Measurements from ENCODE around the gene TSPO.
A peak's percentile ranks its signal among the peaks of the same experiment; 100 is the strongest.

TSPO gene

DNA sequence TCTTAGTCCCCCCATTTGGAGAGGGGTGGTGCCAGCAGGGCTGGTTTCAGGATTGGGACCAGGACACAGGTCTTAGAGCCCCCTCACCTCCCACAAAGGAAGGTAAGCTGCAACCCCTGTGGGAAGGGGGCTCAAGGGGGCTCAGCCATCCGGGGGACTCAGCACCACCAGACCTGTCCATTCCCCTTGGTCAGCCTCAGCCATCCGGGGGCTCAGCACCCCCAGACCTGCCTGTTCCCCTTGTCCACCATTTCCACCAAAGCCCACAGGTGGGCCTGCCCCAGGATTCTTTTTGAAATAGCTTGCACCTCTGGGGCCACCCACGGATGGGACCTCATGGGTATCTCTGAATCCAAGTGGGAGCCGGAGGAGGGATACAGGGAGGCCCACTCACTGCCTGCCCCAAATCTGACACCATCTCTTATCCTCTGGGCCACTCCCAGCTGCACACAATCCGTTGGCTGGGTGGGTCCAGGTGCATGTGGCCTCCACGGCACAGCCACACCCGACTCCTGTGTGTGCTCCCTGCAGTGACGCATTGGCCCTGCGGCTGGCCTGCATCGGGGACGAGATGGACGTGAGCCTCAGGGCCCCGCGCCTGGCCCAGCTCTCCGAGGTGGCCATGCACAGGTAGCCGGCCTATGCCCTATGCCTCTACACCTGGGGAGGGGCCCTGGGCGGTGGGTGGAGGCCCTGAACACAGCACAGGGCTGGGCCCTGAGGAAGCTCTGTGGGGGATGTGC is 24.0 kb upstream of the TSPO start:
- H3K27ac ChIP-seq: peak overlapping the region; percentile 3; the same call in 1 of the 2 replicates
- TF ChIP-seq, protein P1, sequence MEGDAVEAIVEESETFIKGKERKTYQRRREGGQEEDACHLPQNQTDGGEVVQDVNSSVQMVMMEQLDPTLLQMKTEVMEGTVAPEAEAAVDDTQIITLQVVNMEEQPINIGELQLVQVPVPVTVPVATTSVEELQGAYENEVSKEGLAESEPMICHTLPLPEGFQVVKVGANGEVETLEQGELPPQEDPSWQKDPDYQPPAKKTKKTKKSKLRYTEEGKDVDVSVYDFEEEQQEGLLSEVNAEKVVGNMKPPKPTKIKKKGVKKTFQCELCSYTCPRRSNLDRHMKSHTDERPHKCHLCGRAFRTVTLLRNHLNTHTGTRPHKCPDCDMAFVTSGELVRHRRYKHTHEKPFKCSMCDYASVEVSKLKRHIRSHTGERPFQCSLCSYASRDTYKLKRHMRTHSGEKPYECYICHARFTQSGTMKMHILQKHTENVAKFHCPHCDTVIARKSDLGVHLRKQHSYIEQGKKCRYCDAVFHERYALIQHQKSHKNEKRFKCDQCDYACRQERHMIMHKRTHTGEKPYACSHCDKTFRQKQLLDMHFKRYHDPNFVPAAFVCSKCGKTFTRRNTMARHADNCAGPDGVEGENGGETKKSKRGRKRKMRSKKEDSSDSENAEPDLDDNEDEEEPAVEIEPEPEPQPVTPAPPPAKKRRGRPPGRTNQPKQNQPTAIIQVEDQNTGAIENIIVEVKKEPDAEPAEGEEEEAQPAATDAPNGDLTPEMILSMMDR (conservative IDR thresholded peaks at IDR 0.05): no peak

DNA sequence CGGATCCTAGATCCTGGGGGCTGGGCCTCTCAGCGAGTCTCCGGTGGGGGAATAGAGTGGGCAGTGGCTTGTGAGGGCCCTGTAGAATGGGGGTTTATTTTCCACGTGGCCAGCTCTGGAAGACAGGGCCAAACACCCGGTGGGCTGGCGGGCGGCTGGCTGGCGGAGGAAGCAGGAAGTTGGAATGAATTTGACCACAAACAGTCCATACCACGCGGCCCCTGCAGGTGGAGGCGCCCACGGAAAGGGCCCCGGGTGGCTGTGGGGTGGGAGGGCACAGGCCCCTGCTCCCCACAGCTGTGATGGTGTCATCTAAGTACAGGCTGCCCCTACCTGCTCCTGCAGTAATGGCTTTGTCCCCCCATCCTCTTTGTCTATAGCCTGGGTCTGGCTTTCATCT is 23.2 kb upstream of the TSPO start:
- no peak overlapping the region for H3K27ac ChIP-seq

DNA sequence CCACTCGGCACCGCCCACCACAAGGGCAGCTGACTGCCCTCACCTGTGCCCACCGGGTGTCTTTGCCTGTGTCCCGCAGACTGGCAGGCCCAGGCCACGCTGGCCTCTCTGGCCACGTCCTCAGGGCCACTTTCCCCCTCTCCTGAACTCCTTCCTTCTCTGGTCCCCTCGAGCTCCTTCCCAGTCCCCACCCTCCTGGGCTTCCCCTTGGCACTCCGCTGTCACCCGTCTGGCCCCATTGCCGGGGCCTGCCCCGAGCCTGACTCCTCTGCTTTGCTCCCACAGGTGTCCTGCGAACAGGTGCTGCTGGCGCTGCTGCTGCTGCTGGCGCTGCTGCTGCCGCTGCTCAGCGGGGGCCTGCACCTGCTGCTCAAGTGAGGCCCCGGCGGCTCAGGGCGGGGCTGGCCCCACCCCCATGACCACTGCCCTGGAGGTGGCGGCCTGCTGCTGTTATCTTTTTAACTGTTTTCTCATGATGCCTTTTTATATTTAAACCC is 22.4 kb upstream of the TSPO start:
- TF ChIP-seq, protein P1 (conservative IDR thresholded peaks at IDR 0.05): no peak
- peak overlapping the region; percentile 15 for H3K27ac ChIP-seq

More for the DNA sequence above, 23.2 kb upstream of the TSPO start:
- TF ChIP-seq, protein P1 (conservative IDR thresholded peaks at IDR 0.05): no peak

DNA sequence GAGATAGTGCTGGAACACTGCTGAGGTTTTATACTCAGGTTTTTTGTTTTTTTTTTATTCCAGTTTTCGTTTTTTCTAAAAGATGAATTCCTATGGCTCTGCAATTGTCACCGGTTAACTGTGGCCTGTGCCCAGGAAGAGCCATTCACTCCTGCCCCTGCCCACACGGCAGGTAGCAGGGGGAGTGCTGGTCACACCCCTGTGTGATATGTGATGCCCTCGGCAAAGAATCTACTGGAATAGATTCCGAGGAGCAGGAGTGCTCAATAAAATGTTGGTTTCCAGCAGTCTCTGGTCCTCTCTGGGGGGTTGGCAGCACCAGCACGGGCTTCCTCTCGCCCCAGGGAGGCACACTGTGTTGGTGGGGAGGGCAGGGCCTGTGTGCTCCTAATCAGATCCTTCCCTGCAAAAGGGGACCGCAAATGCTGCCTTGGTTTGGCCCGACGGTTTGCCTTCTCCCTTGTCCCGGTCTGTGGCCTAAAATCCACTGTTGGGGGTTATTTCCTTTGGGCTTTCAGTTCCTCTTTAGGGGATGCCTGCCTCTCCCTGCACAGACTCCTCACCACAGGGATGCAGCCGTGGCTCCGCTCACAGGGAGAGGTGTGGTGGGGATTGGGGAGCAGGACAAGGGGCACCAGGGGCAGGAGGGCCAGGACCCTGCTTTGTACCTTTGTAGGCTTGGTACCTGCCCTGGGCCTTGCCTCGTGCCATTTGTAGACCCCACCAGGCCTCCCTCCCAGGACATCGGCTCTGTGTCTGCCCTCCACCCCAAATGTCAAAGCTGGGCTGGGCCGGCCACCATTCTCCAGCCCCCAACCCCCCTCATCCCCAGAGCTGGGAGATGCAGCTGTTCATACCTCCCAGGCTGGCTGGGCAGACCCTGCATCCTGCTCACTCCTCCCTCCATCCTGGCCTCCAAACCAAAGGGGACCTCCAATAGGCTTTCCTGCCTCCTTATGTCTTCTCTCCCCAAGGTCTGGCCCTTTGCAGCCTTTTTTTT is 21.6 kb upstream of the TSPO start:
- TF ChIP-seq, protein P1 (conservative IDR thresholded peaks at IDR 0.05): no peak
- H3K27ac ChIP-seq: peak overlapping the region; percentile 15

DNA sequence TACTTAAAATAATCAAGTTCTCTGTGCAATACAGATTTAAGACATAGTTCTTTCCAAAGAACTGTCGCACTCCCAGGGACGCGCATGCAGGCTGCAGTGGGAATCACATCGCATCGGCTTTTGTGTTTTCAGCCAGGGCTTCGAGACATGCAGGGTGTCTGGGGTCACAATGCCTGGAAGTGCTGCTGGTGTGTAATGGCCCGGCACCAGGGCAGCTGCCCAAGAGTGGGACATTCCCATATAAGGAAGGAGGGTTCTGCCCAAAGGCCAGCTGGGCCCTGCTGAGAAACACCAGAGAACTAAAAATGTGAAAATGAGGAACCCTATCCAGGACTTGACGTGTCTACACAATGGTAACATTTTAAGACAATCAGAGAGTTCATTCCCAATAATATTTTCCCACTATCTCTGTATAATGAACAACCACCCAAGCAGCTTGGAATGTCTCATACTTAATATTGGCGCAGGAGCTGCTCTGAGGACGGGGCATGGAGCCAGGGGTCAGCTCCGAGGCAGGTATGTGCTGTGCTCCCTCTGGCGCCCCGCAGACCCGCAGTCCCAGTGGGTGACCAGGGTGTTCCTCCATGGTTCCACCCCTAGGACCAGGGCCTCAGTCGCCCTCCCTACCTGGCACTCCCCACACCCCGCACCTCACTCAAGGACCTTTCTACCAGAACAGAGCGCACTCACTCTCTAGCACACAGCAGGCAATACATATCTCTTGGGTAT is 19.4 kb upstream of the TSPO start:
- 0 out of 2 replicates have a peak overlapping the region, but pooled peaks have one; percentile 4 for H3K27ac ChIP-seq
- TF ChIP-seq, protein P1 (conservative IDR thresholded peaks at IDR 0.05): no peak

DNA sequence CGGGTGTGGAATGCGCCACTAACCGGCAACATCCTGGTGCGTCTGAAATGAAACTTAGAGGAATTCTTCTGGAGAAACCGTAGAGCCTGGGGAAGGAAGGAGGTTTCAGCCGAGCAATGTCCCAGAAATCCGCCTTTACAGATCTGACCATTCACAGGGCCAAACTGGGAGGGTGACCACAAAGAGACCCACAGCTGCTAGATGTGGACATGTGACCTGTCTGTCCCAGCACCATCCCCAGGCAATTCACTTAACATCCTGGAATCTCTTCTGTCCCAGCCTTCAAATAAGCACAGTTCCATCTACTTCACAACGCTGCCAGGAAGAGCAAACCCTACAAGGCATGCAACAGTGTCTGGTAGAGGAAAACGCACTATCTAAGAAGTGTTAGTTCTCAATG is 18.0 kb upstream of the TSPO start:
- TF ChIP-seq, protein P1 (conservative IDR thresholded peaks at IDR 0.05): no peak
- H3K27ac ChIP-seq: no peak overlapping the region
